B cell (primary cell): ENCODE results near the gene TPRG1L. TPM values are rescaled to one million over a fixed set of nuclear protein-coding genes. Genes with fewer than 3 reads are reported as not detected.

ENCODE experiments used
- ATAC-seq: fragments of 200-7000 bp; cut with Tn5 transposase; one replicate; pipeline ENCODE4 v1.10.0; 2021; ENCODE audit warnings: low read depth, mild to moderate bottlenecking, moderate number of reproducible peaks, moderate library complexity
- CTCF ChIA-PET: fragments of 350-600 bp; sonication (Branson Sonifier 250); formaldehyde crosslinking; loops from one replicate; lab custom pipeline; 2021; ENCODE audit warnings: antibody characterized with exemption, inconsistent platforms; lab: Charles Lee
- POLR2A ChIA-PET: fragments of 350-600 bp; sonication (Branson Sonifier 250); formaldehyde crosslinking; loops from one replicate; lab custom pipeline; 2021; ENCODE audit warnings: antibody characterized with exemption; lab: Charles Lee
- DNase-seq: peaks from one replicate; pipeline ENCODE4 v3.0.0; 2013
- H2AFZ ChIP-seq: 2 replicates; pipeline ENCODE4 v1.6.1; 2012; ENCODE audit warnings: mild to moderate bottlenecking, low read depth, low read length; ENCODE audit not compliant: insufficient read depth, poor library complexity, severe bottlenecking
- H3K27ac ChIP-seq, 2 donors: 1 replicate in 1 of 2; 2 replicates in 1 of 2; pipeline ENCODE4 v1.5.1; 2012 to 2013; ENCODE audit warnings: low read length in 2 of 2, mild to moderate bottlenecking in 2 of 2, moderate library complexity in 1 of 2
- H3K27me3 ChIP-seq, 4 experiments: fragments of 200-600 bp in 1 of 4; sonication (generic) in 1 of 4; replicated peaks in 1 of 4; 1 replicate in 2 of 4; 2 replicates in 2 of 4; pipeline versions ENCODE4 v1.6.1 to v1.7.0; 2013 to 2016; ENCODE audit warnings: low read length in 3 of 4, mild to moderate bottlenecking in 2 of 4, mixed read lengths in 1 of 4, moderate library complexity in 1 of 4; ENCODE audit not compliant: insufficient read depth in 4 of 4, control insufficient read depth in 3 of 4; ENCODE audit errors: control extremely low read depth in 1 of 4
- H3K36me3 ChIP-seq, 2 experiments: replicated peaks in 1 of 2; 1 replicate in 1 of 2; 2 replicates in 1 of 2; pipeline versions ENCODE4 v1.6.1 to v1.7.1; 2013; ENCODE audit warnings: low read length in 1 of 2; ENCODE audit not compliant: insufficient read depth in 2 of 2, control insufficient read depth in 1 of 2; ENCODE audit errors: control extremely low read depth in 1 of 2, extremely low read depth in 1 of 2
- H3K4me1 ChIP-seq, 2 donors: fragments of 200-600 bp in 1 of 2; sonication (generic) in 1 of 2; 1 replicate in 1 of 2; 2 replicates in 1 of 2; pipeline versions ENCODE4 v1.5.1 to v1.6.1; 2013 to 2017; ENCODE audit warnings: low read length in 2 of 2; ENCODE audit not compliant: control insufficient read depth in 2 of 2, insufficient read depth in 2 of 2
- H3K4me2 ChIP-seq: replicated peaks from 2 replicates; pipeline ENCODE3; 2012; ENCODE audit warnings: mild to moderate bottlenecking, low read depth, low read length; ENCODE audit not compliant: poor library complexity, severe bottlenecking
- H3K4me3 ChIP-seq, 5 experiments: fragments of 200-600 bp in 1 of 5; sonication (generic) in 1 of 5; 1 replicate in 3 of 5; 2 replicates in 2 of 5; pipeline versions ENCODE4 v1.5.1 to v1.7.0; 2011 to 2016; ENCODE audit warnings: low read length in 4 of 5, mild to moderate bottlenecking in 4 of 5, low read depth in 2 of 5, control low read depth in 1 of 5, moderate library complexity in 1 of 5; ENCODE audit not compliant: insufficient read depth in 1 of 5; ENCODE audit errors: control extremely low read depth in 1 of 5, extremely low read depth in 1 of 5
- H3K79me2 ChIP-seq: fragments of 200-600 bp; sonication (generic); one replicate; pipeline ENCODE4 v1.6.0; 2016; ENCODE audit warnings: low read length; ENCODE audit not compliant: control insufficient read depth, insufficient read depth
- H3K9ac ChIP-seq: fragments of 200-600 bp; sonication (generic); 2 replicates; pipeline ENCODE4 v1.6.1; 2017; ENCODE audit warnings: mild to moderate bottlenecking, low read length, moderate library complexity
- H3K9me3 ChIP-seq, 3 donors: one replicate each; pipeline versions ENCODE4 v1.6.1 to v1.7.1; 2013; ENCODE audit warnings: low read length in 2 of 3; ENCODE audit not compliant: control insufficient read depth in 2 of 3, insufficient read depth in 1 of 3; ENCODE audit errors: control extremely low read depth in 1 of 3
- H4K20me1 ChIP-seq: 2 replicates; pipeline ENCODE4 v1.6.0; 2012; ENCODE audit warnings: mild to moderate bottlenecking, low read length; ENCODE audit not compliant: insufficient read depth, control insufficient read depth, poor library complexity, severe bottlenecking
- H3K27ac Mint-ChIP-seq: one replicate; pipeline ENCODE4 v1.8.0; 2021; ENCODE audit warnings: mixed read lengths
- H3K27me3 Mint-ChIP-seq: one replicate; pipeline ENCODE4 v1.8.0; 2021; ENCODE audit warnings: mixed read lengths
- H3K4me1 Mint-ChIP-seq: one replicate; pipeline ENCODE4 v1.8.0; 2021; ENCODE audit warnings: mixed read lengths
- H3K4me3 Mint-ChIP-seq: one replicate; pipeline ENCODE4 v1.8.0; 2021; ENCODE audit warnings: mixed read lengths
- H3K9me3 Mint-ChIP-seq: one replicate; pipeline ENCODE4 v1.8.0; 2022; ENCODE audit warnings: mixed read lengths; ENCODE audit not compliant: insufficient read depth
- EZH2 ChIP-seq: IDR thresholded peaks from 2 replicates; pipeline ENCODE4 v1.6.1; 2012; ENCODE audit warnings: borderline replicate concordance, low read depth, mild to moderate bottlenecking, moderate library complexity, low read length; ENCODE audit not compliant: insufficient read depth, poor library complexity, severe bottlenecking
- WGBS: methylation state at CpG from one replicate; pipeline ENCODE4 v1.1.5; 2013; ENCODE audit warnings: missing lambda C conversion rate; ENCODE audit not compliant: insufficient coverage; 5-methylcytosine and 5-hydroxymethylcytosine counted together
- intact Hi-C: fragments of 100-400 bp; cut with micrococcal nuclease; formaldehyde crosslinking; loops from one replicate; pipeline ENCODE4 v1.10.0; 2022
- polyA plus RNA-seq: library from polyadenylated mRNA; depleted of rRNA; stranded (reverse); fragments of >200 nt; gene quantifications from 2 replicates; pipeline ENCODE4 v1.2.3, GENCODE V29; 2012
- total RNA-seq, 2 donors: library from RNA; stranded (reverse); fragments of 120-200 nt in 1 of 2; gene quantifications; 1 replicate in 1 of 2; 2 replicates in 1 of 2; pipeline versions ENCODE4 v1.2.3 to v1.2.4, GENCODE V29; 2013 to 2022
- TF ChIP-seq, protein P1 (sequence below): fragments of 200-600 bp; IDR thresholded peaks from one replicate; pipeline ENCODE4 v1.8.0; 2022; ENCODE audit warnings: antibody characterized with exemption, mild to moderate bottlenecking

The TPRG1L gene
- total and polyA plus RNA-seq, 2 donors (not counting 1 experiment from before 2014, with no cell fraction given): 19.5 to 48.6 TPM

DNA sequence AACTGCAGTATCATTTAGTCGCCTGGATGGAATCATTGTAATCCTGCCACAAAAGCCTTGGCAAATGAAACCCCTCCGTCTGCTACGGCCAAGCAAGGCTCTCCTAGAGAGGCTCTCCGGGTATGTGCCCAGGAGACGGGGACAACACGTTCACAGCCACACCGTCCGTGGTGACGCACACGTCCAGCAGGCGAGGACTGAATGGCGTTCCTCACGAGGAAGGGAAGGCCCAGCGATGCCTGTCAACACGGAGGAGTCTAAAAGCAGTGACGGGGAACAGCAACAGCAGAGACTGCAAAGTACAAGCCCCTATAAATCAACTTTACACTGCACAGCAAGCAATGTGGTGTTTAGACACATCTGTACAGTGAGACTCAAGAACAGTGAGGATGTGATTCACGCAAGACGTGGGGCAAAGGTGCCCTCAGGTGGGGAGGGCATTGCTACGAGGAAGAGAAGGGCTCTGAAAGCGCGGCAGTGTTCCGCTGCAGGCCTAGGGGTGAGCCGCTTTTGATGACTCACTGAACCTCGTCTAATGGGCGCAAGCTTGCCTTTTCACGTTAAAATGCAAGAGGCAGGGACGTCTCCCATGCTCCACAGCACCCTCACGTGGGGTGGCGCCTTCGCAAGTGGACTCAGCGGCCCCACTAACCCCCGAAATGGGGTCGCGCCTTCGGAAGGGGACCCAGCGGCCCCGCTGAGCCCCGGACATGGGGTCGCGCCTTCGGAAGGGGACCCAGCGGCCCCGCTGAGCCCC, 18.3 kb downstream of the TPRG1L start:
- H3K4me1 Mint-ChIP-seq: peaks cover 3% of the 10 kb centered on the region
- Histone ChIP-seq H3K9ac (no peak overlapping the region), H3K36me3 (peaks cover 3 to 39% of the 10 kb centered on the region in 2 experiments), H3K27me3 (no peaks in the 10 kb centered on the region), H3K9me3 (no peaks in the 10 kb centered on the region), H3K27ac (no peak overlapping the region), H2AFZ (no peak overlapping the region), H3K79me2 (peaks cover 10% of the 10 kb centered on the region), H4K20me1 (no peaks in the 10 kb centered on the region), H3K4me3 (no peak overlapping the region), H3K4me2 (no peak overlapping the region), H3K4me1 (no peaks in the 10 kb centered on the region)
- H3K27ac Mint-ChIP-seq: no peak overlapping the region
- ATAC-seq: no peak
- no peaks in the 10 kb centered on the region for H3K27me3 Mint-ChIP-seq
- no peak overlapping the region for H3K4me3 Mint-ChIP-seq
- TF ChIP-seq, protein P1, sequence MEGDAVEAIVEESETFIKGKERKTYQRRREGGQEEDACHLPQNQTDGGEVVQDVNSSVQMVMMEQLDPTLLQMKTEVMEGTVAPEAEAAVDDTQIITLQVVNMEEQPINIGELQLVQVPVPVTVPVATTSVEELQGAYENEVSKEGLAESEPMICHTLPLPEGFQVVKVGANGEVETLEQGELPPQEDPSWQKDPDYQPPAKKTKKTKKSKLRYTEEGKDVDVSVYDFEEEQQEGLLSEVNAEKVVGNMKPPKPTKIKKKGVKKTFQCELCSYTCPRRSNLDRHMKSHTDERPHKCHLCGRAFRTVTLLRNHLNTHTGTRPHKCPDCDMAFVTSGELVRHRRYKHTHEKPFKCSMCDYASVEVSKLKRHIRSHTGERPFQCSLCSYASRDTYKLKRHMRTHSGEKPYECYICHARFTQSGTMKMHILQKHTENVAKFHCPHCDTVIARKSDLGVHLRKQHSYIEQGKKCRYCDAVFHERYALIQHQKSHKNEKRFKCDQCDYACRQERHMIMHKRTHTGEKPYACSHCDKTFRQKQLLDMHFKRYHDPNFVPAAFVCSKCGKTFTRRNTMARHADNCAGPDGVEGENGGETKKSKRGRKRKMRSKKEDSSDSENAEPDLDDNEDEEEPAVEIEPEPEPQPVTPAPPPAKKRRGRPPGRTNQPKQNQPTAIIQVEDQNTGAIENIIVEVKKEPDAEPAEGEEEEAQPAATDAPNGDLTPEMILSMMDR: no peak
- TF ChIP-seq EZH2: no peak
- intact Hi-C loops: no loop called here
- DNase-seq: no peak
- ChIA-PET CTCF (no interaction called here), POLR2A (no interaction called here)
- 98% methylated on average over 24 of the region's 43 CpGs for WGBS
- H3K9me3 Mint-ChIP-seq: no peaks in the 10 kb centered on the region

GRCh38 chr1:3644273-3644672, 19.5 kb downstream of the TPRG1L start:
- ATAC-seq (no peak), DNase-seq (no peak)
- no peak overlapping the region for H3K27ac ChIP-seq
- H3K9me3 ChIP-seq: no peaks in the 10 kb centered on the region
- no peaks in the 10 kb centered on the region for H4K20me1 ChIP-seq
- no peak overlapping the region for H3K27ac Mint-ChIP-seq
- peaks cover 16% of the 10 kb centered on the region for H3K79me2 ChIP-seq
- H2AFZ ChIP-seq: no peak overlapping the region
- H3K36me3 ChIP-seq: peaks cover 3 to 30% of the 10 kb centered on the region in 2 experiments
- POLR2A ChIA-PET: no interaction called here
- no peak overlapping the region for H3K9ac ChIP-seq
- CTCF ChIA-PET: no interaction called here
- no peaks in the 10 kb centered on the region for H3K27me3 ChIP-seq
- peaks cover 15% of the 10 kb centered on the region for H3K4me1 Mint-ChIP-seq
- no peak overlapping the region for H3K4me2 ChIP-seq
- peaks cover 5 to 7% of the 10 kb centered on the region in 2 donors for H3K4me1 ChIP-seq
- no peaks in the 10 kb centered on the region for H3K27me3 Mint-ChIP-seq
- no peak overlapping the region for H3K4me3 ChIP-seq
- intact Hi-C loops: no loop called here
- no peaks in the 10 kb centered on the region for H3K9me3 Mint-ChIP-seq
- no peak overlapping the region for H3K4me3 Mint-ChIP-seq
- 91% methylated on average over 16 of the region's 25 CpGs for WGBS
- no peak for TF ChIP-seq EZH2
- TF ChIP-seq, protein P1: no peak
